HG02943 (cell line): ENCODE measurements around the gene CLHC1.
A peak's percentile ranks its signal among the peaks of the same experiment; 100 is the strongest.
"Not testable (repeated sequence)": the region's sequence is repeated elsewhere in the genome, so short reads cannot be mapped to it uniquely, and the experiment has no call there.

Experiments
- ATAC-seq: cut with Tn5 transposase; IDR thresholded peaks from one replicate; pipeline ENCODE4 v1.9.1; 2021; ENCODE audit warnings: mild to moderate bottlenecking, low read depth, moderate library complexity; ENCODE audit not compliant: unreplicated experiment

Gene CLHC1

GRCh38 chr2:55232084-55232862 lies at the start of gene CLHC1, which contains the start of gene RPS27A:
TSS of gene CLHC1 (minus strand) at chr2:55232293. CDS start at chr2:55222411, 9,882 bp downstream.
TSS of gene RPS27A (plus strand) at chr2:55232688. CDS start at chr2:55232825, 137 bp downstream.
- peak; percentile 84 for ATAC-seq

GRCh38 chr2:55280851-55281546 lies 48.9 kb upstream of the CLHC1 start:
- not testable (repeated sequence) for ATAC-seq

- not testable (repeated sequence) for ATAC-seq
These were observed 47.8 kb upstream of the CLHC1 start for GRCh38 chr2:55279859-55280424.

- ATAC-seq, result not testable (repeated sequence)
These were observed 47.2 kb upstream of the CLHC1 start for GRCh38 chr2:55279214-55279835.

- ATAC-seq, result no peak
These were observed 45.2 kb upstream of the CLHC1 start for GRCh38 chr2:55277310-55277709.

- not testable (repeated sequence) for ATAC-seq
These were observed 42.3 kb upstream of the CLHC1 start for GRCh38 chr2:55274346-55274745.

- ATAC-seq, result no peak
These were observed 37.5 kb upstream of the CLHC1 start for GRCh38 chr2:55269645-55269990.

- ATAC-seq, result peak; percentile 96
These were observed 37.0 kb upstream of the CLHC1 start, which contains the start of gene MTIF2 for GRCh38 chr2:55268907-55269644. TSS of gene MTIF2 (minus strand) at chr2:55269231. CDS start at chr2:55263858, 5,373 bp downstream.

- ATAC-seq, result no peak
These were observed 36.3 kb upstream of the CLHC1 start for GRCh38 chr2:55268288-55268906.

- ATAC-seq, result not testable (repeated sequence)
These were observed 27.5 kb upstream of the CLHC1 start for GRCh38 chr2:55259586-55259985.

GRCh38 chr2:55252832-55253231 lies 20.7 kb upstream of the CLHC1 start:
- ATAC-seq, result no peak

- no peak for ATAC-seq
These were observed 14.9 kb upstream of the CLHC1 start for GRCh38 chr2:55247025-55247424.

GRCh38 chr2:55245411-55245810 lies 13.3 kb upstream of the CLHC1 start:
- ATAC-seq, result no peak

GRCh38 chr2:55242617-55243016 lies 10.5 kb upstream of the CLHC1 start:
- no peak for ATAC-seq

- ATAC-seq, result not testable (repeated sequence)
These were observed 9.5 kb upstream of the CLHC1 start for GRCh38 chr2:55241582-55241981.

- ATAC-seq, result no peak
These were observed 7.6 kb upstream of the CLHC1 start for GRCh38 chr2:55239656-55240222.

- no peak for ATAC-seq
These were observed 5.0 kb upstream of the CLHC1 start for GRCh38 chr2:55236992-55237543.

- no peak for ATAC-seq
These were observed 3.8 kb upstream of the CLHC1 start for GRCh38 chr2:55235724-55236538.

- no peak for ATAC-seq
These were observed 1.5 kb upstream of the CLHC1 start for GRCh38 chr2:55233658-55233940.
